GM23248 (cell line): ENCODE results near the gene PKP1. TPM values are rescaled to one million over a fixed set of nuclear protein-coding genes. Genes with fewer than 3 reads are reported as not detected.

Experiments used
- DNase-seq: peaks from one replicate; pipeline ENCODE4 v3.0.0-alpha.2; 2015
- H2AFZ ChIP-seq: fragments of 200-600 bp; sonication (generic); 2 replicates; pipeline ENCODE4 v1.6.1; 2016; ENCODE audit warnings: antibody characterized with exemption
- H3F3A ChIP-seq: fragments of 200-600 bp; sonication (generic); 2 replicates; pipeline ENCODE4 v1.6.1; 2016; ENCODE audit warnings: mild to moderate bottlenecking, antibody characterized with exemption, mixed run types; ENCODE audit not compliant: insufficient read depth
- H3K27ac ChIP-seq: fragments of 200-600 bp; sonication (generic); 2 replicates; pipeline ENCODE4 v1.5.1; 2016; ENCODE audit warnings: mild to moderate bottlenecking
- H3K27me3 ChIP-seq: fragments of 200-600 bp; sonication (generic); replicated peaks from 2 replicates; pipeline ENCODE4 v1.6.1; 2016; ENCODE audit warnings: mild to moderate bottlenecking; ENCODE audit not compliant: insufficient read depth
- H3K36me3 ChIP-seq: fragments of 200-600 bp; sonication (generic); 2 replicates; pipeline ENCODE4 v1.6.1; 2016; ENCODE audit warnings: low read depth, mild to moderate bottlenecking
- H3K4me1 ChIP-seq: fragments of 200-600 bp; sonication (generic); 2 replicates; pipeline ENCODE4 v1.6.1; 2016; ENCODE audit warnings: mild to moderate bottlenecking; ENCODE audit not compliant: insufficient read depth
- H3K4me2 ChIP-seq: fragments of 200-600 bp; sonication (generic); one replicate; pipeline ENCODE4 v1.6.1; 2016; ENCODE audit warnings: mild to moderate bottlenecking; ENCODE audit not compliant: unreplicated experiment
- H3K4me3 ChIP-seq: fragments of 200-600 bp; sonication (generic); 2 replicates; pipeline ENCODE4 v1.5.1; 2016; ENCODE audit warnings: mild to moderate bottlenecking
- H3K79me2 ChIP-seq: fragments of 200-600 bp; sonication (generic); 2 replicates; pipeline ENCODE4 v1.6.1; 2016; ENCODE audit warnings: mild to moderate bottlenecking; ENCODE audit not compliant: insufficient read depth
- H3K9ac ChIP-seq: fragments of 200-600 bp; sonication (generic); 2 replicates; pipeline ENCODE4 v1.6.1; 2016; ENCODE audit warnings: mild to moderate bottlenecking
- H3K9me2 ChIP-seq: fragments of 200-600 bp; sonication (generic); 2 replicates; pipeline ENCODE4 v1.6.1; 2016; ENCODE audit warnings: mixed run types, mild to moderate bottlenecking, moderate library complexity; ENCODE audit not compliant: insufficient read depth
- H3K9me3 ChIP-seq: fragments of 200-600 bp; sonication (generic); one replicate; pipeline ENCODE4 v1.6.1; 2017; ENCODE audit warnings: low read depth
- H4K20me1 ChIP-seq: fragments of 200-600 bp; sonication (generic); 2 replicates; pipeline ENCODE4 v1.6.0; 2016; ENCODE audit not compliant: insufficient read depth
- EZH2 ChIP-seq: fragments of 200-600 bp; sonication (generic); IDR thresholded peaks from 2 replicates; pipeline ENCODE4 v1.6.1; 2018; ENCODE audit warnings: antibody characterized with exemption, mild to moderate bottlenecking; ENCODE audit not compliant: insufficient read depth, poor library complexity, severe bottlenecking
- EZH2phosphoT487 ChIP-seq: fragments of 200-600 bp; sonication (generic); IDR thresholded peaks from 2 replicates; pipeline ENCODE4 v1.6.1; 2018; ENCODE audit warnings: antibody characterized with exemption, moderate library complexity, mild to moderate bottlenecking, low read depth; ENCODE audit not compliant: insufficient read depth
- WGBS, 2 experiments: methylation state at CpG; one replicate each; pipeline ENCODE4 v1.1.6; 2015 to 2017; ENCODE audit warnings: low lambda C conversion rate in 2 of 2, low coverage in 1 of 2; ENCODE audit errors: missing lambda C conversion rate in 2 of 2; 5-methylcytosine and 5-hydroxymethylcytosine counted together
- in situ Hi-C: fragments of 300-500 bp; cut with MboI; formaldehyde crosslinking; loops from 2 replicates; pipeline ENCODE4 v1.15.0; 2020
- polyA plus RNA-seq: library from polyadenylated mRNA; unstranded; fragments of >200 nt; fragmentation: Nextera tagmentation; extraction: Ambion mirVana; gene quantifications from 2 replicates; pipeline ENCODE4 v1.2.1, GENCODE V29; 2016
- total RNA-seq: library from RNA; depleted of rRNA; stranded (reverse); fragments of >200 nt; shearing (Covaris generic); gene quantifications from 2 replicates; pipeline ENCODE4 v1.2.3, GENCODE V29; 2014

The PKP1 gene
- total and polyA plus RNA-seq, 2 experiments from 2014 or later: 0.15 to 0.43 TPM

GRCh38 chr1:201310251-201310985, 27.1 kb downstream of the PKP1 start:
- TF ChIP-seq EZH2: no peak
- no peak for TF ChIP-seq EZH2phosphoT487

GRCh38 chr1:201310986-201311355, 27.7 kb downstream of the PKP1 start:
- TF ChIP-seq EZH2 (no peak), EZH2phosphoT487 (no peak)

More at GRCh38 chr1:201310251-201310985, 27.1 kb downstream of the PKP1 start:
- H3F3A ChIP-seq: no peaks in the 10 kb centered on the region
- H3K9me3 ChIP-seq: no peaks in the 10 kb centered on the region
- no peak overlapping the region for H3K27ac ChIP-seq
- no peak overlapping the region for H3K4me3 ChIP-seq
- no peak for DNase-seq
- H3K9me2 ChIP-seq: no peaks in the 10 kb centered on the region
- no peak overlapping the region for H3K4me2 ChIP-seq
- no peak overlapping the region for H2AFZ ChIP-seq
- no peaks in the 10 kb centered on the region for H3K36me3 ChIP-seq
- H3K4me1 ChIP-seq: peaks cover 12% of the 10 kb centered on the region
- no peak overlapping the region for H3K9ac ChIP-seq
- H3K27me3 ChIP-seq: 0 out of 2 replicates have a peak, but pooled peaks cover 2% of the 10 kb centered on the region
- no peaks in the 10 kb centered on the region for H3K79me2 ChIP-seq
- WGBS, 2 experiments: 65 to 68% methylated on average over 7 of the region's 7 CpGs
- no peaks in the 10 kb centered on the region for H4K20me1 ChIP-seq
- in situ Hi-C loops: no loop called here

GRCh38 chr1:201311356-201312011, 28.2 kb downstream of the PKP1 start:
- no peak overlapping the region for H2AFZ ChIP-seq
- no peaks in the 10 kb centered on the region for H3K79me2 ChIP-seq
- H3K9me2 ChIP-seq: no peaks in the 10 kb centered on the region
- H3K9ac ChIP-seq: no peak overlapping the region
- no peaks in the 10 kb centered on the region for H4K20me1 ChIP-seq
- 0 out of 2 replicates have a peak, but pooled peaks cover 4% of the 10 kb centered on the region for H3K27me3 ChIP-seq
- no peak overlapping the region for H3K4me2 ChIP-seq
- no peak overlapping the region for H3K27ac ChIP-seq
- in situ Hi-C loops: no loop called here
- no peak overlapping the region for H3K4me3 ChIP-seq
- H3K36me3 ChIP-seq: no peaks in the 10 kb centered on the region
- TF ChIP-seq EZH2 (no peak), EZH2phosphoT487 (no peak)
- H3K9me3 ChIP-seq: no peaks in the 10 kb centered on the region
- no peaks in the 10 kb centered on the region for H3F3A ChIP-seq
- no peak for DNase-seq
- peaks cover 12% of the 10 kb centered on the region for H3K4me1 ChIP-seq
- 49 to 53% methylated on average over 8 of the region's 8 CpGs for WGBS, 2 experiments

More at GRCh38 chr1:201310986-201311355, 27.7 kb downstream of the PKP1 start:
- DNase-seq: peak; percentile 50
- H4K20me1 ChIP-seq: no peaks in the 10 kb centered on the region
- peaks cover 12% of the 10 kb centered on the region for H3K4me1 ChIP-seq
- H3K36me3 ChIP-seq: no peaks in the 10 kb centered on the region
- no peak overlapping the region for H2AFZ ChIP-seq
- no peaks in the 10 kb centered on the region for H3K9me2 ChIP-seq
- 64 to 67% methylated on average over 4 of the region's 4 CpGs for WGBS, 2 experiments
- no peak overlapping the region for H3K9ac ChIP-seq
- no peak overlapping the region for H3K4me2 ChIP-seq
- no peak overlapping the region for H3K4me3 ChIP-seq
- no peaks in the 10 kb centered on the region for H3F3A ChIP-seq
- H3K9me3 ChIP-seq: no peaks in the 10 kb centered on the region
- in situ Hi-C loops: no loop called here
- H3K79me2 ChIP-seq: no peaks in the 10 kb centered on the region
- H3K27ac ChIP-seq: no peak overlapping the region
- 0 out of 2 replicates have a peak, but pooled peaks cover 4% of the 10 kb centered on the region for H3K27me3 ChIP-seq

DNA sequence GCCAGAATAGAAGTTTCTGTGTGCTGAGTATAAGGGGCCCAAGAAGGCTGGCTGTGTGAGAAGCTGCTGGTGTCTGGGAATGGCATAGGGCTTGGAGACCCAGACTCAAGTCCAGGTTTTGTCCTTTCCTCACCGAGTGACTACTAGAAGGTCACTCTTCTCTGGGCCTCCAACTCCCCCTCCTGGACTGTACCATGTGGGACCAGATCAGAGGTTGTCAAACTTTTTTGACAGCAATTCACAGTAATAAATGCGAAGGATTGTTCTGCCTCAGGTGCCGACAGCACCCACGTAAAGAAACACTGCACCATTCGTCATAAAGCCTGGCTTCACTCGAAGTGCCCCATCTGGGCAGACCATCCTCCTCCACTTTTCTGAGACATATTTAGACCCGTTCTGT, 29.0 kb downstream of the PKP1 start:
- H3K79me2 ChIP-seq: no peaks in the 10 kb centered on the region
- no peaks in the 10 kb centered on the region for H3F3A ChIP-seq
- no peaks in the 10 kb centered on the region for H3K9me2 ChIP-seq
- no peaks in the 10 kb centered on the region for H4K20me1 ChIP-seq
- WGBS, 2 experiments: 90 to 94% methylated on average over 7 of the region's 7 CpGs
- no peaks in the 10 kb centered on the region for H3K36me3 ChIP-seq
- in situ Hi-C loops: no loop called here
- DNase-seq: no peak
- no peak overlapping the region for H3K9ac ChIP-seq
- H3K4me1 ChIP-seq: peaks cover 8% of the 10 kb centered on the region
- 0 out of 2 replicates have a peak, but pooled peaks cover 4% of the 10 kb centered on the region for H3K27me3 ChIP-seq
- no peaks in the 10 kb centered on the region for H3K9me3 ChIP-seq
- TF ChIP-seq EZH2phosphoT487: no peak
- TF ChIP-seq EZH2: no peak
- no peak overlapping the region for H3K27ac ChIP-seq
- H3K4me3 ChIP-seq: no peak overlapping the region
- H2AFZ ChIP-seq: no peak overlapping the region
- no peak overlapping the region for H3K4me2 ChIP-seq
